SK-N-SH treated with all-trans-retinoic acid at 6 μM for 48 hours (cell line): ENCODE measurements around the gene DUSP6.

Experiments used
- ATAC-seq: fragments of 200-7000 bp; cut with Tn5 transposase; 3 replicates; pipeline ENCODE4 v1.9.1; 2020; ENCODE audit warnings: mild to moderate bottlenecking, moderate library complexity
- ARNTL ChIP-seq: fragments of 450-650 bp; formaldehyde crosslinking; IDR thresholded peaks from 2 replicates; pipeline ENCODE4 v1.5.0; 2020; ENCODE audit warnings: low read depth, mild to moderate bottlenecking, moderate library complexity, borderline replicate concordance
- BACH2 ChIP-seq: fragments of 250-450 bp; sonication (Bioruptor Pico); IDR thresholded peaks from 2 replicates; pipeline ENCODE4 v1.9.0; 2021; ENCODE audit warnings: mild to moderate bottlenecking, borderline replicate concordance
- CSRNP3 ChIP-seq: fragments of 250-450 bp; sonication (Bioruptor Pico); IDR thresholded peaks from 2 replicates; pipeline ENCODE4 v1.5.1; 2021; ENCODE audit warnings: mild to moderate bottlenecking, moderate library complexity
- ESRRG ChIP-seq: fragments of 250-450 bp; sonication (Bioruptor Pico); IDR thresholded peaks from 2 replicates; pipeline ENCODE4 v1.6.1; 2021; ENCODE audit warnings: mild to moderate bottlenecking
- GLIS3 ChIP-seq: fragments of 250-450 bp; sonication (Bioruptor Pico); IDR thresholded peaks from 2 replicates; pipeline ENCODE4 v1.5.0; 2020; ENCODE audit warnings: mild to moderate bottlenecking, moderate library complexity
- ISL1 ChIP-seq: fragments of 250-450 bp; sonication (Bioruptor Pico); IDR thresholded peaks from 2 replicates; pipeline ENCODE4 v2.1.2; 2022; ENCODE audit warnings: mild to moderate bottlenecking, moderate library complexity
- OSR1 ChIP-seq: fragments of 250-450 bp; sonication (Bioruptor Pico); IDR thresholded peaks from 2 replicates; pipeline ENCODE4 v1.8.0; 2022; ENCODE audit warnings: moderate library complexity, mild to moderate bottlenecking, inconsistent platforms
- PATZ1 ChIP-seq: fragments of 250-450 bp; sonication (Bioruptor Pico); IDR thresholded peaks from 2 replicates; pipeline ENCODE4 v1.8.0; 2020; ENCODE audit warnings: mild to moderate bottlenecking, moderate library complexity, borderline replicate concordance
- POU6F1 ChIP-seq: fragments of 250-450 bp; sonication (Bioruptor Pico); IDR thresholded peaks from 2 replicates; pipeline ENCODE4 v1.8.0; 2021; ENCODE audit warnings: low read depth, mild to moderate bottlenecking, moderate library complexity, borderline replicate concordance
- PPARA ChIP-seq: fragments of 250-450 bp; sonication (Bioruptor Pico); IDR thresholded peaks from 2 replicates; pipeline ENCODE4 v1.5.0; 2020; ENCODE audit warnings: mild to moderate bottlenecking, borderline replicate concordance
- RARB ChIP-seq: fragments of 250-450 bp; sonication (Bioruptor Pico); IDR thresholded peaks from 2 replicates; pipeline ENCODE4 v1.8.0; 2021; ENCODE audit warnings: mild to moderate bottlenecking, moderate library complexity
- SNAI2 ChIP-seq: fragments of 250-450 bp; sonication (Bioruptor Pico); IDR thresholded peaks from 2 replicates; pipeline ENCODE4 v1.5.0; 2020; ENCODE audit warnings: mild to moderate bottlenecking, moderate library complexity
- TCF4 ChIP-seq: fragments of 250-450 bp; sonication (Bioruptor Pico); IDR thresholded peaks from 2 replicates; pipeline ENCODE4 v1.8.0; 2021; ENCODE audit warnings: mild to moderate bottlenecking, moderate library complexity, borderline replicate concordance
- TOX ChIP-seq: fragments of 250-450 bp; sonication (Bioruptor Pico); IDR thresholded peaks from 2 replicates; pipeline ENCODE4 v1.8.0; 2021; ENCODE audit warnings: mild to moderate bottlenecking, moderate library complexity, borderline replicate concordance
- TSHZ2 ChIP-seq: fragments of 250-450 bp; sonication (Bioruptor Pico); IDR thresholded peaks from 2 replicates; pipeline ENCODE4 v1.5.0; 2020; ENCODE audit warnings: mild to moderate bottlenecking, moderate library complexity
- ZC3H10 ChIP-seq: fragments of 250-450 bp; sonication (Bioruptor Pico); IDR thresholded peaks from 2 replicates; pipeline ENCODE4 v1.5.1; 2021; ENCODE audit warnings: mild to moderate bottlenecking, moderate library complexity
- ZFP3 ChIP-seq: fragments of 250-450 bp; sonication (Bioruptor Pico); IDR thresholded peaks from 2 replicates; pipeline ENCODE4 v1.5.0; 2020; ENCODE audit warnings: mild to moderate bottlenecking, moderate library complexity
- ZFP30 ChIP-seq: fragments of 450-650 bp; formaldehyde crosslinking; IDR thresholded peaks from 2 replicates; pipeline ENCODE4 v1.5.0; 2022; ENCODE audit warnings: mild to moderate bottlenecking, moderate library complexity
- ZNF565 ChIP-seq: fragments of 450-650 bp; formaldehyde crosslinking; conservative IDR thresholded peaks from 2 replicates; pipeline ENCODE4 v1.5.0; 2020; ENCODE audit warnings: low read depth, mild to moderate bottlenecking, moderate library complexity
- ZNF70 ChIP-seq: fragments of 450-650 bp; formaldehyde crosslinking; IDR thresholded peaks from 2 replicates; pipeline ENCODE4 v1.5.0; 2020; ENCODE audit warnings: mild to moderate bottlenecking, moderate library complexity
- ZNF8 ChIP-seq: fragments of 450-650 bp; formaldehyde crosslinking; IDR thresholded peaks from 2 replicates; pipeline ENCODE4 v1.5.0; 2020; ENCODE audit warnings: mild to moderate bottlenecking, moderate library complexity

DUSP6 gene

GRCh38 chr12:89379148-89379838 lies 27.0 kb upstream of the DUSP6 start (continued):
- TF ChIP-seq CSRNP3 (CRISPR knock-in tag): no peak
- TF ChIP-seq ZFP30 (CRISPR knock-in tag): no peak
- TF ChIP-seq, all 23 proteins: peak for 0

GRCh38 chr12:89376844-89377243 lies 24.5 kb upstream of the DUSP6 start:
- TF ChIP-seq ARNTL (CRISPR knock-in tag) (no peak), TCF4 (CRISPR knock-in tag) (no peak)
- no peak for ATAC-seq

- ATAC-seq: no peak
These were observed 23.9 kb upstream of the DUSP6 start for GRCh38 chr12:89376202-89376529.

GRCh38 chr12:89373763-89374572 lies 21.7 kb upstream of the DUSP6 start:
- TF ChIP-seq ZNF70 (no peak), ISL1 (no peak), ZC3H10 (CRISPR knock-in tag) (no peak), SNAI2 (CRISPR knock-in tag) (no peak), BACH2 (CRISPR knock-in tag) (no peak), ZFP3 (CRISPR knock-in tag) (no peak), PPARA (CRISPR knock-in tag) (no peak), ZNF8 (CRISPR knock-in tag) (no peak), OSR1 (CRISPR knock-in tag) (no peak), TSHZ2 (CRISPR knock-in tag) (no peak), CSRNP3 (CRISPR knock-in tag) (no peak), GLIS3 (CRISPR knock-in tag) (no peak), POU6F1 (CRISPR knock-in tag) (no peak), ESRRG (CRISPR knock-in tag) (no peak), PATZ1 (CRISPR knock-in tag) (no peak)
- ATAC-seq: peak; percentile 66

More at GRCh38 chr12:89376202-89376529, 23.9 kb upstream of the DUSP6 start:
- TF ChIP-seq RARB (no peak), BACH2 (CRISPR knock-in tag) (no peak), ISL1 (no peak), ZNF565 (CRISPR knock-in tag) (no peak), ZFP3 (CRISPR knock-in tag) (no peak), ZC3H10 (CRISPR knock-in tag) (no peak), ZFP30 (CRISPR knock-in tag) (no peak), TOX (CRISPR knock-in tag) (no peak), ZNF8 (CRISPR knock-in tag) (no peak)
